Measurements from ENCODE around the gene VPS50.

- no peak for TF ChIP-seq CTCF (IDR thresholded peaks at IDR 0.05)
- no peak for TF ChIP-seq POLR2A (IDR thresholded peaks at IDR 0.05)
- TF ChIP-seq POLR2AphosphoS5 (IDR thresholded peaks at IDR 0.05) = no peak
These were observed 146.1 kb downstream of the VPS50 start for GRCh38 chr7:93378131-93378760.
